ENCODE data around the gene CA10. TPM values are rescaled to one million over a fixed set of nuclear protein-coding genes. Genes with fewer than 3 reads are reported as not detected.

CA10 gene
- total and polyA plus RNA-seq, 9 of the 15 experiments (the other 6 are each of a cell fraction or from before 2014, with no cell fraction given), result not detected

GRCh38 chr17:51687887-51688286 lies 470.6 kb downstream of the CA10 start:
- DNase-seq (ENCODE audit: extremely low read depth in 1 of 4, low spot score in 3 of 4), result no peak
- no TSS peak for BruUV-seq (replicated peaks)
- CTCF ChIA-PET (ENCODE audit: low intra/inter-chr PET ratio), result no interaction called here
- no peak overlapping the region for H3K9ac ChIP-seq (ENCODE audit: insufficient read depth in 1 of 2, low read depth in 2 of 2, low read length in 2 of 2)
- no peak overlapping the region for H2AFZ ChIP-seq (ENCODE audit: low read depth, low read length)
- no peaks in the 10 kb centered on the region for H3K27me3 ChIP-seq (ENCODE audit: control insufficient read depth in 2 of 2, insufficient read depth in 2 of 2, low read length in 2 of 2)
- no peaks in the 10 kb centered on the region for H3K9me3 ChIP-seq (replicated peaks; ENCODE audit: control insufficient read depth, insufficient read depth, low read depth, low read length)
- WGBS (ENCODE audit: insufficient coverage, low coverage, missing lambda C conversion rate), result 2% methylated on average over 3 of the region's 3 CpGs
- POLR2A ChIA-PET, result no interaction called here
- no peaks in the 10 kb centered on the region for H4K20me1 ChIP-seq (replicated peaks; ENCODE audit: control insufficient read depth, insufficient read depth, low read length)
- H3K27ac ChIP-seq (ENCODE audit: extremely low read depth, low read depth, low read length), result no peak overlapping the region
- H3K79me2 ChIP-seq (ENCODE audit: control insufficient read depth, insufficient read depth, low read length), result no peaks in the 10 kb centered on the region
- in situ Hi-C loops (cut with MboI), result no loop called here
- TF ChIP-seq ZC3H11A (IDR thresholded peaks at IDR 0.05; ENCODE audit: low read depth, low read length) (no peak), TSHZ1 (CRISPR knock-in tag; IDR thresholded peaks at IDR 0.05) (no peak), KAT2B (IDR thresholded peaks at IDR 0.05; ENCODE audit: low read depth, low read length) (no peak), ZNF212 (CRISPR knock-in tag; IDR thresholded peaks at IDR 0.05) (no peak), ZNF551 (CRISPR knock-in tag; IDR thresholded peaks at IDR 0.05) (no peak), AFF1 (IDR thresholded peaks at IDR 0.05; ENCODE audit: low read depth in 1 of 2, partially characterized antibody in 2 of 2) (no peak), ZFP1 (CRISPR knock-in tag; IDR thresholded peaks at IDR 0.05) (no peak)
- H3K4me1 ChIP-seq (replicated peaks in 1 of 2; ENCODE audit: control insufficient read depth in 2 of 2, insufficient read depth in 2 of 2, low read length in 2 of 2), result no peaks in the 10 kb centered on the region
- H3K36me3 ChIP-seq (ENCODE audit: control insufficient read depth, insufficient read depth, low read length), result no peaks in the 10 kb centered on the region
- no peak overlapping the region for H3K4me3 ChIP-seq
- no peak overlapping the region for H3K4me2 ChIP-seq (ENCODE audit: insufficient read depth, low read length)
- intact Hi-C loops (cut with micrococcal nuclease), result no loop called here
- no peak for FAIRE-seq
- no peak for ATAC-seq
- H3K9me1 ChIP-seq (ENCODE audit: control insufficient read depth, insufficient read depth, low read length), result no peaks in the 10 kb centered on the region

Data from K562 (cell line).